Astrocyte of the cerebellum (primary cell): ENCODE results near the gene PRR19.
"Not testable (repeated sequence)": the region's sequence is repeated elsewhere in the genome, so short reads cannot be mapped to it uniquely, and the experiment has no call there.

Source experiments
- DNase-seq: peaks from one replicate; pipeline ENCODE4 v3.0.0-alpha.2; 2011; ENCODE audit warnings: low read depth
- H3K4me3 ChIP-seq: 2 replicates; pipeline ENCODE4 v1.5.1; 2011; ENCODE audit warnings: mild to moderate bottlenecking, low read depth, low read length, moderate library complexity
- CTCF ChIP-seq: IDR thresholded peaks from 2 replicates; pipeline ENCODE4 v1.5.1; 2012; ENCODE audit warnings: low read length, low read depth, moderate library complexity, mild to moderate bottlenecking; ENCODE audit errors: missing control alignments
- in situ Hi-C: cut with HindIII; loops from 2 replicates; pipeline ENCODE4 v1.10.0; 2017; ENCODE audit warnings: low sequenced_read_pairs

PRR19 gene

GRCh38 chr19:42325896-42326771 lies 24.2 kb downstream of the PRR19 start:
- in situ Hi-C loops: no loop called here
- peak overlapping the region; percentile 90 for H3K4me3 ChIP-seq
- DNase-seq: no peak
- TF ChIP-seq CTCF: no peak

- in situ Hi-C loops: no loop called here
- TF ChIP-seq CTCF: no peak
- no peak overlapping the region for H3K4me3 ChIP-seq
Measured at GRCh38 chr19:42326969-42327368, 25.0 kb downstream of the PRR19 start.

GRCh38 chr19:42327381-42327780 lies 25.4 kb downstream of the PRR19 start:
- no peak overlapping the region for H3K4me3 ChIP-seq
- no peak for TF ChIP-seq CTCF
- in situ Hi-C loops: no loop called here
- DNase-seq: no peak

More at GRCh38 chr19:42326969-42327368, 25.0 kb downstream of the PRR19 start:
- no peak for DNase-seq

- no peak overlapping the region for H3K4me3 ChIP-seq
- DNase-seq: no peak
- no peak for TF ChIP-seq CTCF
- in situ Hi-C loops: no loop called here
Measured at GRCh38 chr19:42328106-42328505, 26.2 kb downstream of the PRR19 start.

- in situ Hi-C loops: no loop called here
- H3K4me3 ChIP-seq: no peak overlapping the region
- no peak for TF ChIP-seq CTCF
- no peak for DNase-seq
Measured at GRCh38 chr19:42328854-42329253, 26.9 kb downstream of the PRR19 start.

GRCh38 chr19:42330241-42330711 lies 28.3 kb downstream of the PRR19 start:
- no peak for DNase-seq
- no peak overlapping the region for H3K4me3 ChIP-seq
- in situ Hi-C loops: no loop called here
- TF ChIP-seq CTCF: no peak

GRCh38 chr19:42331333-42331732 lies 29.4 kb downstream of the PRR19 start:
- in situ Hi-C loops, H3K4me3 ChIP-seq, DNase-seq: not testable (repeated sequence)
